Sigmoid colon (tissue), 7 donors: ENCODE results near the gene IQCM. TPM values are rescaled to one million over a fixed set of nuclear protein-coding genes. Genes with fewer than 3 reads are reported as not detected.

Source experiments
- DNase-seq: peaks from one replicate; pipeline ENCODE4 v3.0.0-alpha.2; 2019
- H3K27ac ChIP-seq, 4 donors: fragments of 200-600 bp; sonication (generic); one replicate each; pipeline ENCODE4 v1.5.1; 2016 to 2019; ENCODE audit warnings: mild to moderate bottlenecking in 1 of 4
- H3K27me3 ChIP-seq, 3 donors: fragments of 200-600 bp; sonication (generic); one replicate each; pipeline ENCODE4 v1.5.1; 2019; ENCODE audit warnings: mild to moderate bottlenecking in 1 of 3
- H3K36me3 ChIP-seq, 4 donors: fragments of 200-600 bp; sonication (generic); one replicate each; pipeline ENCODE4 v1.5.1; 2016 to 2019
- H3K4me1 ChIP-seq, 4 donors: fragments of 200-600 bp; sonication (generic); one replicate each; pipeline ENCODE4 v1.5.1; 2017 to 2019
- H3K4me3 ChIP-seq, 4 donors: fragments of 200-600 bp; sonication (generic); one replicate each; pipeline ENCODE4 v1.5.1; 2017 to 2019; ENCODE audit warnings: mild to moderate bottlenecking in 2 of 4, moderate library complexity in 1 of 4
- H3K9me3 ChIP-seq, 4 donors: fragments of 200-600 bp in 3 of 4; sonication (generic) in 3 of 4; one replicate each; pipeline versions ENCODE4 v1.5.1 to v1.6.1; 2013 to 2019
- CTCF ChIP-seq, 4 experiments: fragments of 450-650 bp in 3 of 4; fragments of 200-600 bp in 1 of 4; IDR thresholded peaks; one replicate each; pipeline ENCODE4 v1.5.1; 2016 to 2019; ENCODE audit warnings: antibody characterized with exemption in 4 of 4, mild to moderate bottlenecking in 3 of 4, moderate library complexity in 2 of 4
- EP300 ChIP-seq, 4 donors: sonication (generic); formaldehyde crosslinking; IDR thresholded peaks; one replicate each; pipeline ENCODE4 v1.6.1; 2017; ENCODE audit warnings: antibody characterized with exemption in 4 of 4
- POLR2A ChIP-seq, 2 donors: fragments of 450-650 bp; IDR thresholded peaks; one replicate each; pipeline ENCODE4 v1.6.1; 2016; ENCODE audit warnings: antibody characterized with exemption in 2 of 2, mild to moderate bottlenecking in 2 of 2, moderate library complexity in 2 of 2
- POLR2AphosphoS5 ChIP-seq, 4 donors: sonication (generic); formaldehyde crosslinking; IDR thresholded peaks; one replicate each; pipeline ENCODE4 v1.6.1; 2017; ENCODE audit warnings: antibody characterized with exemption in 4 of 4
- WGBS, 2 donors: extraction: QIAGEN DNeasy Blood & Tissue Kit; methylation state at CpG; one replicate each; pipeline ENCODE4 v1.1.7; 2013; 5-methylcytosine and 5-hydroxymethylcytosine counted together
- intact Hi-C: fragments of 100-400 bp; cut with DNase I; formaldehyde crosslinking; loops from one replicate; pipeline ENCODE4 v1.15.1; 2023
- polyA plus RNA-seq, 3 donors: library from polyadenylated mRNA; stranded (reverse); fragments of 200-250 nt; gene quantifications; one replicate each; pipeline ENCODE4 v1.2.3, GENCODE V29; 2013
- total RNA-seq, 4 donors: library from RNA; depleted of rRNA; stranded (reverse); fragments of >200 nt; gene quantifications; one replicate each; pipeline ENCODE4 v1.1.0, GENCODE V29; 2016
- donor health status: healthy with polysubstance abuse.
- donor health status: Bipolar disorder and iron deficiency.
- donor health status: healthy.

IQCM gene
- total and polyA plus RNA-seq, 7 donors, result 0.41 to 1.2 TPM; not detected in 5

GRCh38 chr4:149443537-149443936, 372.1 kb downstream of the IQCM start:
- DNase-seq, result no peak
- TF ChIP-seq POLR2A (IDR thresholded peaks at IDR 0.05), result no peak
- TF ChIP-seq EP300 (IDR thresholded peaks at IDR 0.05), result no peak
- no peak for TF ChIP-seq CTCF (IDR thresholded peaks at IDR 0.05)
- no peak for TF ChIP-seq POLR2AphosphoS5 (IDR thresholded peaks at IDR 0.05)
- Histone ChIP-seq H3K9me3 (no peaks in the 10 kb centered on the region), H3K27me3 (no peaks in the 10 kb centered on the region), H3K4me1 (no peaks in the 10 kb centered on the region), H3K27ac (no peak overlapping the region), H3K4me3 (no peak overlapping the region), H3K36me3 (no peaks in the 10 kb centered on the region)
- intact Hi-C loops, result no loop called here
- WGBS, 2 donors, result 93% methylated on average over 2 of the region's 2 CpGs

- DNase-seq, result no peak
- intact Hi-C loops, result no loop called here
- Histone ChIP-seq H3K9me3 (no peaks in the 10 kb centered on the region), H3K36me3 (no peaks in the 10 kb centered on the region), H3K4me3 (no peak overlapping the region), H3K27me3 (no peaks in the 10 kb centered on the region), H3K4me1 (no peaks in the 10 kb centered on the region), H3K27ac (no peak overlapping the region)
- WGBS, 2 donors, result 71 to 84% methylated on average over 1 of the region's 1 CpG
- no peak for TF ChIP-seq POLR2AphosphoS5 (IDR thresholded peaks at IDR 0.05)
- no peak for TF ChIP-seq EP300 (IDR thresholded peaks at IDR 0.05)
- TF ChIP-seq CTCF (IDR thresholded peaks at IDR 0.05), result no peak
- TF ChIP-seq POLR2A (IDR thresholded peaks at IDR 0.05), result no peak
Observed at GRCh38 chr4:149441338-149441737, 374.3 kb downstream of the IQCM start.

- Histone ChIP-seq H3K27ac (no peak overlapping the region), H3K9me3 (no peaks in the 10 kb centered on the region), H3K36me3 (no peaks in the 10 kb centered on the region), H3K4me1 (no peaks in the 10 kb centered on the region), H3K27me3 (no peaks in the 10 kb centered on the region), H3K4me3 (no peak overlapping the region)
- TF ChIP-seq CTCF (IDR thresholded peaks at IDR 0.05) (no peak), EP300 (IDR thresholded peaks at IDR 0.05) (no peak), POLR2AphosphoS5 (IDR thresholded peaks at IDR 0.05) (no peak), POLR2A (IDR thresholded peaks at IDR 0.05) (no peak)
- intact Hi-C loops, result no loop called here
- DNase-seq, result no peak
- WGBS, 2 donors, result 93 to 100% methylated on average over 1 of the region's 1 CpG
Observed at GRCh38 chr4:149426461-149426860, 389.2 kb downstream of the IQCM start.

GRCh38 chr4:149409555-149409962, 406.1 kb downstream of the IQCM start:
- DNase-seq, result no peak
- Histone ChIP-seq H3K4me3 (no peak overlapping the region), H3K27ac (peak overlapping the region in 2 of 4 donors; percentile 18 to 36), H3K27me3 (no peaks in the 10 kb centered on the region), H3K4me1 (peaks cover 0 to 13% (median 8%) of the 10 kb centered on the region in 4 donors), H3K36me3 (no peaks in the 10 kb centered on the region), H3K9me3 (peaks cover 0 to 2% (median 0%) of the 10 kb centered on the region in 4 donors)
- intact Hi-C loops, result no loop called here
- no peak for TF ChIP-seq EP300 (IDR thresholded peaks at IDR 0.05)
- no peak for TF ChIP-seq POLR2A (IDR thresholded peaks at IDR 0.05)
- no peak for TF ChIP-seq POLR2AphosphoS5 (IDR thresholded peaks at IDR 0.05)
- no peak for TF ChIP-seq CTCF (IDR thresholded peaks at IDR 0.05)
- WGBS, 2 donors, result 77 to 88% methylated on average over 3 of the region's 3 CpGs

- 84 to 89% methylated on average over 4 of the region's 4 CpGs for WGBS, 2 donors
- Histone ChIP-seq H3K36me3 (no peaks in the 10 kb centered on the region), H3K27me3 (no peaks in the 10 kb centered on the region), H3K4me3 (no peak overlapping the region), H3K27ac (peak overlapping the region in 1 of 4 donors; percentile 36), H3K9me3 (peaks cover 0 to 2% (median 0%) of the 10 kb centered on the region in 4 donors), H3K4me1 (peaks cover 0 to 13% (median 8%) of the 10 kb centered on the region in 4 donors)
- TF ChIP-seq POLR2AphosphoS5 (IDR thresholded peaks at IDR 0.05) (no peak), CTCF (IDR thresholded peaks at IDR 0.05) (no peak), EP300 (IDR thresholded peaks at IDR 0.05) (no peak)
- intact Hi-C loops, result no loop called here
- DNase-seq, result no peak
Observed at GRCh38 chr4:149409146-149409545, 406.5 kb downstream of the IQCM start.
